Renal cortical epithelial cell (primary cell): ENCODE measurements around the gene SLC25A29. TPM values are rescaled to one million over a fixed set of nuclear protein-coding genes. Genes with fewer than 3 reads are reported as not detected.
A peak's percentile ranks its signal among the peaks of the same experiment; 100 is the strongest.
"Not testable (repeated sequence)": the region's sequence is repeated elsewhere in the genome, so short reads cannot be mapped to it uniquely, and the experiment has no call there.

Experiments used
- DNase-seq: peaks from one replicate; pipeline ENCODE4 v3.0.0-alpha.2; 2011; ENCODE audit warnings: low read depth
- total RNA-seq: library from RNA; depleted of rRNA; stranded (reverse); fragments of >200 nt; gene quantifications from 2 replicates; pipeline ENCODE4 v1.2.3, GENCODE V29; 2014

SLC25A29 gene
- total RNA-seq, 1 donor from 2014 or later: 92.2 TPM

- not testable (repeated sequence) for DNase-seq
Observed at GRCh38 chr14:100312110-100312876, 6.0 kb upstream of the SLC25A29 start.

DNA sequence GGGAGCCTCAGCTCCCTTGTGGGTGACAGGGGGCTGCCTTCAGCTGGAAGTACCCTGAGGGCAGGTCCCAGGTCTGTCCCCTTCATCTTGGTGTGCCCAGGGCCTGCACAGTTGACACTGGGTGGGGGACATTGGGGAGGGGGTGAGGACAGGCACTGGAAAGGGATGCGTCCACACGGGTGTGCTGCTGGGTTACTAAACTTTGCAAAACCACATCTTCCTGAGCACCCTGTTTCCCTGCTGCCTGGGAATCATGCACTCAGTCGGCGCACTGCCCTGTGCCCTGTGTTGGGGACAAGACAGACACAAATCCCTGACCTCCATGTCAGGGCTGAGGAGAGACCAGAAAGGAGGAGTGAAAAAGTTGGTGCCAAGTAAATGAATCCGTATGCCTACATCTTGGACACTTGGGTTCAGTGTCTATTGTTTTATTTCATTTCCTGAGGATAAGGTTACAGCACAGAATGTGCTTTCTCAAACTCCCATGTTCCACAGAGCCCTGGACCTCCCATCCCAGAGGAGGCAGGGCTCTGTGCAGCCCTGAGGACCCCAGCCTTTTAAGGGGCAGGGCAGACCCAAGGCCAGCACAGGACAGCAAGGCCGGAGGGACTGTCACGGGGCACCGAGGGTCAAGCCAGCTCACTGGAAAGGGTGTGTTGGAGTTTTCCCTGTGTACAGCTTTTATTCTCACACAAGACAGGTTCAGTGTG lies 2.9 kb upstream of the SLC25A29 start:
- DNase-seq: no peak

DNA sequence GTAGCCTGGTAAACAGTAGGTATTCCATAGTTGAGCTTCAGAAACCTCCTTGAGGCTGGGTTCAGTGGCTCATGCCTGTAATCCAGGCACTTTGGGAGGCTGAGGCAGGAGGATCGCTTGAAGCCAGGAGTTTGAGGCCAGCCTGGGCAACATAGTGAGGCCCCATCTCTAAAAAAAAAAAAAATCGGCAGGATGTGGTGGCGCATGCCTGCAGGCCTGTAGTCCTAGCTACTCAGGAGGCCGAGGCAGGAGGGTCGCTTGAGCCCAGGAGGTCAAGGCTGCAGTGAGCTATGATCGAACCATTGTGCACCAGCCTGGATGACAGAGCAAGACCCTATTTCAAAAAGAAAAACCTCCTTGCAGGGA lies 2.2 kb upstream of the SLC25A29 start:
- not testable (repeated sequence) for DNase-seq

- peak; percentile 18 for DNase-seq
Observed at GRCh38 chr14:100307766-100308426, 1.7 kb upstream of the SLC25A29 start.

DNA sequence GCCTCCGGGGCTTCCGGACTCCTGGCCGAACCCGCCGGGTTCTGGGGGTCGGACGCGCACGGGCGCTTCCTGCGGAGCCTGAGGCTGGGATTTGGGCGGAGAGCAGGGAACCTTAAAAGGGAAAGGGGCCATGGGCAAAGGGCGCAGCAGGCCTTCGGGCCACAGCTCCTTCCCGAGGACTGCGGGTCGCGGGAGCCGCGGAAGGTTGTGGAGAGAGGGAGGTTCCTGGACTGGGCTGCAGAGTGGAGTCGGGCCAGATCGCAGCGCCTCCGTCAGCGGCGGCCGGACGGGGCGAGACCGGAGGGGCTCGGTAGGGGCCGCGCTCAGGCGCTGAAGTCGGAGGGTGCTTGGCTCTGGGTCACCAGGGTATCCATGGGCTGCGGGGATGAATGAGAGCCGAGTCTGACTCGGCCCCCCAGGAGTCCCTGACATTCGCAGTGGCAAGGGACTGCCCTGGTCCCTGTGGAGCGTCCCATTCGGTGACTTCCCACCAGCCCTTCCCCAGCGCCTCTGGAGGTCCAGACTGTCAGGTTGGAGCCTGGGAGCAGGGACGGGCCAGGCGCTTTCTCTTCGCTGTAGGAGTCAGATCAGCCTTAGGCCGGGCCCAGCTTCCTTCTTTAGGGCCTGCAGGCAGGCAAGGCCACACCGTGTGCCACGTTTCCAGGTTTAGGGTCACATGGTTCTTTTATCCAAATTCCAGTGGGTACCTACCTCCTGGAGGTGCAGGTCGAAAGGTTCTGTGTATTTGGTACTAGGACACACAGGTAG lies 938 bp upstream of the SLC25A29 start:
- no peak for DNase-seq

DNA sequence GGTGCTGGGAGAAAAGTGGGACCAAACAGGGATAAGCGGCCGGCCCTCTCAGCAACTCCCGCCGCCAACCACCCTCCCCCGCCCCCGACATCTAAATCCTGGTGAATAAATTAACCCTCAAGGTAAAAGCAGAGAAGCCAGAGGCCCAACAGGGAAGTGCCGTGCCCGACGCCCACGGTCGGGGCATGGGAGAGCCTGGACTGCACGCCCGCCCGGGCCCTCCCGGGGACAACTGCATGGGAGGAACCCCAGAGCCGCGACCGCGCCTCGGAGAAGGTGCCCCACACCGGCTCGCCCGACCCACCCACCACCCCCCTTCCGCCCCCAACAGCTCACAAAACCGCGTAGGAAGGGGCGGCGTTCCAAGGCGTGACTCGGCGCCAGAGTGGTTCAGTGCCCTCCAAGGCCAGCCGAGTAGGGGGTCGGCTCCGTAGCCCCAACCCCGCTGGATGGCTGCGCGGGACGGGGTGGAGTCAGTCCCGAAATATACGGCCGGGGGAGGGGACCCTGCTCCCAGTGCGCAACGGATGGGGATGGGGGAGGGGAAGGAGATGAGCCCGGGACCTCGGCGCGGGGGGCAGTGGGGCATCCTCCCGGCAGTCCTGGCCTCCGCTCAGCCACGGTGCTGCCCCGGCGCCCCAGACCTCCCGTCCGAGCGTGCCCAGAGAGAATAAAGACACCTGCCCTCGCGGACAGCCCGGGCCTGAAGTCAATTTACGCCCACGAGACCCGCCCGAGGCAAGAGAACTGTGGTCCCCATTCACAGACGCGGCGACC lies 732 bp downstream of the SLC25A29 start:
- no peak for DNase-seq

DNA sequence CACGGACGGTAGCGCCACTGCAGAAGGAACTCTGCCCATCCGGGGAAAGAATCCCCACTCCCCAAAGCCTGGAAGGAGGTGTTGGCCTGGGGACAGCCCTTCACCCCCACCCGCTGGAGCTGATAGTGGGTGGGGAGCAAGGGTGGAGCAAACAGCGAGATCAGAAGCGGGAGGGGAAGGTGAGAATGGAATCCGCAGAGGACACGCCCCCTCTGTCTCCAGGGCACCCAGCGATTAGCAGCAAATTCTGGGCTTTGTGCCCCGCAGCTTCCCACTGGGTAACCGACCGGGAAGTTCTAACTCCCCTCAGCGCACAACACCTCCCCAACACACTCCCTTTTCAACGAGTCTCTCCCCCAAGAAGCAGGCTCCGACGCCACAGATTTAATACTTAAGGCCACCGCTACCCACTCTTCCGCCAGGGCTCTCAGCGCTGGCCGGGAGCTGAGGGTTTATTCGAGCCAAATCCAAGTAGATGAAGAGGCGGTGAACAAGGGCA lies 1.4 kb downstream of the SLC25A29 start:
- peak; percentile 50 for DNase-seq

DNA sequence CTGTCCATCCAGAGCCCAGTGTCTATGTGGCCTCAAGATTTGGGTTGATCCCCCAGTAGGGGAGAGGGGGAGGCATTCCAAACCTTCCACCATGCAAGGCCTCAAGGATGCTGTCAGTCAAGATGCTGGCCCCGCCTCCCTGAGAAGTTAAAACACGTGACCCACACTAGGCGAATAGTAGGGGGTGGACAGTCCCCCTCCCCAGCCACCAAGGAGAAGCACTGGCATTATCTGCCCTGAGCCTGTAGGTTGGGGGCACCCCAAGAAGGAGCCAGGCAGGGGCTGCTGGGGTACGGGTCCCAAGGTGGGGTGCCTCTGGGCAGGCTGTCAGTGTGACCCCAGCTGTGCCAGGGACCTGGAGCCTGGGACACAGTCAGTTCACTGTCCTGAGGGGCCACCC lies 2.3 kb downstream of the SLC25A29 start:
- DNase-seq: no peak

GRCh38 chr14:100303179-100303578 lies 3.1 kb downstream of the SLC25A29 start:
- no peak for DNase-seq

DNA sequence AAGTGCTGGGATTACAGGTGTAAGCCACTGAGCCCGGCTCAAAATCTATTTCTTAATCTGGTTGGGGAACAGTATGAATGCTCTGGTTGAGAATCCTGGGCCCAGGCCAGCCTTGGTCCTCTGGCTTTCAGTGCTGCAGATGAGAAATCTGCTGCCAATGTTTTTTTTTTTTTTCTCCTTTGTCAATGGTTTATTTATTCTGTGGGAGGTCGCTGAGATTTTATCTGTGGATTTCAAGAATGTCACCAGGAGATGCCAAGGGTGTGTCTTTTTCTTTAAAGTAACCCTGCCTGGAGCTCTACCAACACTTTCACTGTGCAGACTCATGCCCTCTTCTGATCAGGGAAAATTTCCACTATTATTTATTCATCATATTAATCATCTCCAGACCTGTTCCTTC lies 3.6 kb downstream of the SLC25A29 start:
- peak; percentile 21 for DNase-seq

DNA sequence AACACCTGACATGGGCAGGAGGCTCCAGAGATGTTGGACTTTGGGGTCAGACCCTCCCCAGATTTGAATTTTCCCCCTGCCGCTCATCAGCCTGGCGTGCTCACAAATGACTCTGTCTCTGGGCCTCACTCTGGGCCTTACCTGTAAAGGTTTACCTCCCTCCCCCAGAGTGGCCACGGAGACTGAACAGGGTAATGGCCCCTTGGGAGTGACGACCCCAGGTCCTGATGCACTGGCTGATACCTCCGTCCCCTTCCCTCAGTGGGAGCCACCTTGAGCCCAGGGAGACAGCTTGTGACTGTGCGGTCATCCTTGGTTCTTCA lies 7.0 kb downstream of the SLC25A29 start:
- no peak for DNase-seq

DNA sequence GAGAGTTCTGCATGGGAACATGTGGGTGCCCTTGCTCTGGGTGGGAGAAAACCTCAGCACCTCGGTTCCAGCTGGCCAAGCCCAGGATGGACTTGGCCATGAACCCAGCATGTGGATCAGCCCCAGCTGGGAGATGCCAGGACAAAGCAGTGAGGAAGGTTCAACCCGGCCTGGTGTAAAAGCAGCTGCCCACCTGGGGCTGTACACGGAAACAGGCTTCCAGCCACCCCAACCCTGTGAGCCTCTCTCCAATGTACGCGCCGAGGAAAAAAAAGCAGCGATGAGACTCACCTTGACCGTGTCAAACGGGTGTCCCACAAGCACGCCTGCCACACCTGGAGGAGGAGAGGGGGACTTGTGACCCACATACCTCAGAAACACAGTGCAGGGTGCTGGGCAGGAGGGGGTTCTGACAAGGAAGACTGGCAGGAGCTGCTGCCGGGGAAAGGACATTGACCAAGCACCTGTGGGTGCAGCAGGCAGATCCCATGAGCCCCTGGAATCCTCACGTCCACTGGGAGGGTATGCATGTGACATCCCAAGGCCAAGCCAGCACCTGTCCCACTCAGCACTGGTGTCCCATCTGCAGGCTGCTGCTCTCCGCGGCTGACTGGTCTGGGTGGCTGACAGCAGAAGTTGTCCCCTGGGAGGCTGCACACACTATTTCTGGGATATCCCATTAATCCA lies 7.5 kb downstream of the SLC25A29 start:
- no peak for DNase-seq

- peak; percentile 41 for DNase-seq
Observed at GRCh38 chr14:100297320-100298300, 8.6 kb downstream of the SLC25A29 start.

- not testable (repeated sequence) for DNase-seq
Observed at GRCh38 chr14:100296729-100297128, 9.5 kb downstream of the SLC25A29 start.

DNA sequence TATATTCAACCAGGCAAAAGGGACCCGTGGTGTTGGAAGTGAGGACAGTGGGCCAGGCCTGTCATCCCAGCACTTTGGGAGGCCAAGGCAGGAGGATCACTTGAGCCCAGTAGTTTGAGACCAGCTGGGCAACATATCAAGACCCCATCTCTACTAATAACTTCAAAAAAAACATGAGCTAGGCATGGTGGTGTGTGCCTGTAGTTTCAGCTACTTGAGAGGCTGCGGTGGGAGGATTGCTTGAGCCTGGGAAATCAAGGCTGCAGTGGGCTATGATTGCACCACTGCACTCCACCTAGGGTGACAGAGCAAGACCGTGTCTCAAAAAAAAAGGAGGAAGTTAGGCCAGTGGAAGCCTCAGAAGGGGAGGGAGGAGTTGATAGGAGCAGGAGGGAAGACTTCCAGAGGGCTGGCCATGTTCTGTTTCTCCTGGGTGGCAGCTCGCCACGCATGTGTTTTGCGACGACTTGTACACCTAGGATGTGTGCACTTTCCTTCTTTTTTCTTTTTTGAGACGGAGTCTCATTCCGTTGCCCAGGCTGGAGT lies 10.1 kb downstream of the SLC25A29 start:
- DNase-seq: no peak

DNA sequence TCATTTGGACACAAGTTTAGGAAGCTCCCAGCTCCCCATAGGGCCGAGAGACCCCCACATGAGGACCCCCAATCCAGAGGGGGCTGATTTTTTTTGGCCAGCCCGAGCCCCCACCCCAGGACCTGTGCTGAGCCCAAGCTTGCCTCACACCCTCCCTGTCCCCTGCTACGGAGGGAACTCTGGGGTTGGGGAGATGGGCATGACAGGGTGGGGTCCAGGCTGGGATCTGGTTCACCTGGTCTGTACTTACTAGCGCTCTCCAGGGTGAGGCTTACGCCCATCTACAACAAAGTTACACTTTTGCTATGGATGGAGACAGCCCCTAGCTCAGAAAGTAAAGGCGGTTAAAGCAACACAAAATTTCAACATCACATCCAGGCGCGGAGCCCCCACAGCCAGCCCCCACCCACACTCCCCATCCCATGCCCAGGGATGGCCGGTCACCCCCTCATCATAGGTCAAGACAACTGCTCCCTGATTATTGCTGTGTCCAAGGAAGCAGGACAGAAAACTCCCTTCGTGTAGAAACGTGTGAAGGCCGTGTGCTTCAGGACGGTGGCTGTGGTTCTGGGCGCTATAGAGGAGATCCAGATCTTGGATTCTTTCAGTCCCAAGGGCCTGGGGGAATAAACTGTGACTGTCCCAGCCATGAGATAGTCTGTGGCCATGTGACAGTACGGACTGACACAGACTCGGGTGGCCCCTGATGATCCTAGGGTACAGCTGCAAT lies 10.7 kb downstream of the SLC25A29 start:
- DNase-seq: no peak

DNA sequence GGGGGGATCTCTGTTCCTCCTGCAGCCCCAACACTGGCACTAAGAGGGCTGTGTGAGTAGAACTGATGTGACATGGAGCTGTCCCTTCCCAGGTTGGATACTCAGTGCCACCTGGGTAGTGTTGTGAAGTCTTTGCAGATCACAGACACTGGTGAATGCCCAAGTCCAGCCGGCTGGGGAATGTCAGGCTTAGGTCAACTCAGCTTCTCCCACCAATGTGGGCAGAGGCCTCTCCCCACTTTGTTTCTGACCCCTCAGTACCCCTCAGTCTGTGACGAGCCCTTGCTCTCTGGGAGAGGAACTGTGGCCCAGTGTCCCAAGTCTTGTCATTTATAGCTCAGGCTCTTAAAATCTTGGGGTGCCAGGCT lies 11.3 kb downstream of the SLC25A29 start:
- no peak for DNase-seq

GRCh38 chr14:100294213-100294962 lies 11.9 kb downstream of the SLC25A29 start:
- peak; percentile 75 for DNase-seq
